HG02623 (cell line): ENCODE measurements around the gene SPG11.

ENCODE experiments used
- ATAC-seq: cut with Tn5 transposase; IDR thresholded peaks from one replicate; pipeline ENCODE4 v1.9.1; 2021; ENCODE audit warnings: moderate library complexity; ENCODE audit not compliant: unreplicated experiment

SPG11 gene

DNA sequence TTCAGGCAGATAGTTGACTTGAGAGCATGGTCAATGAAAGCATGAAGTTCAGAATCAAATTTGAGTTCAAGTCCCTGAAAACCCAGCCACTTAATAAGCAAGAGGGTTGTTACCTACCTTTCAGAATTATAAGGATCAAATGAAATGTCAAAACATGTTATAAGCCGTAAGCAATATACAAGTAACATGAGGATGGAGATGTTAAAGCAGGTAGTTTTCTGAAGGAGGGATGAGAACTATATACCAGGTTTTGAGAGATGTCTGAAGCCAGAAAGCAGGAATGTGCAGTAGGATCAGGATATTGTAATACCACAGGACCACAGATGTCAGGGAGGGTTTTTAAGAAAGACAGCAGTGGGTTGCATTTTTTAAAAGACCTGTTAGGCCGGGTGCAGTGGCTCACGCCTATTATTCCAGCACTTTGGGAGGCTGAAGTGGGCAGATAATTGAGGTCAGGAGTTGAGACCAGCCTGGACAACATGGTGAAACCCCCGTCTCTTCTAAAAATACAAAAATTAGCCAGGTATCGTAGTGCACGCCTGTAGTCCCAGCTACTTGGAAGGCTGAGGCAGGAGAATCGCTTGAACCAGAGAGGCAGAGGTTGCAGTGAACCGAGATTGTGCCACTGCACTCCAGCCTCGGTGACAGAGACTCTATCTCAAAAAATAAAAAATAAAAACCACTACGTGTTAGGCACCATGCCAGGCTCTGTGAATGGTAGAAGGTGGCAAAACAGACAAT is 133.4 kb downstream of the SPG11 start:
- ATAC-seq, result no peak

DNA sequence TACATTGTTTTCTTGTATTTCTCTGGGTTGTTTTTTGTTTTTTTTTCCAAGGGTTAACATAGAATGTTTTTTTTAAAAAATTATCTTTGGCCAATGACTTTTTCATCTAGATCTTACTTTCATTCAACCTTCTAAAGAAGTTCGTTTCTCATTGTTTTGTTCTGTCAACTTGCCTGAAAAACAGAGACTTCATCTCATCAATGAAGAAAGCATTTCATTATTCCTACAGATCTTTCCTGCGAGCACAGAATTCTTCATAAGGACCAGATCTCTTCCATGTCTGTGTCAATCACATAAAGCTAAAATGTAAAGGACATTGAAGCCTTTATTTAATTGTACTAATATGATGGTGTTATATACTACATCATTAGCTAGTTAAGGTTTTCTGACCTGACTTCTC is 136.2 kb downstream of the SPG11 start:
- ATAC-seq, result no peak

DNA sequence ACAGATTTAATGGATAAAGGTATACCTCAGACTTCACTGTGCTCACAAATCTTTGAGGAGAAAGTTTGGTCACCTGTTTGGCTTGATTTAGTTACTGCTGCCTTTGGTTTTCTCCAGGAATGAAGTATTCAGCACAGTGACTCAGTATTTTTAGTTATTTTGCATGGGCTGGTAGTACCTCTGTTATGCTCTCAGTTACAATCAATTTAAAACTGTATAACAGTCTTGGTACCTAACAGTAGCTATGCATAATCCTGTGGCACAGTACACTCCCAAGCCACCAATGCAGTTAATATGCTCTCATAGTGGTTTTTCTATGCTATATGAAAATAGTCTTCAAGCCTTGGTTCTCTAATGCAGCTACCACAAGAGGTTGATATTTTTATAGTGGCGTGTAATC is 138.4 kb downstream of the SPG11 start:
- ATAC-seq, result no peak

DNA sequence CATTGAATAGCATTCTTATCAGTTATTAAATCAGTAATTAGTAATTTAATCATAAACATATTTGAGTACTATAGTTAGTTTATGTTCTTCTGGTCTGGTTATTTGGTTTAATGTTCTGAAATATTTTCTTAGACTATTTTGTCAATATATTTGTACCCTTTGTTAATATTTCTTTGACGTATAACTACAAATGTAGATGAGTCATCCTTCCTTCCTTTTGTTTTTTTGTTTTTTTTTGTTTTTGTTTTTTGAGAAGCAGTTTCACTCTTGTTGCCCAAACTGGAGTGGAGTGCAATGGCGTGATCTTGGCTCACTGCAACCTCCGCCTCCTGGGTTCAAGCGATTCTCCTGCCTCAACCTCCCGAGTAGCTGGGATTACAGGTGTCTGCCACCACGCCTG is 143.9 kb downstream of the SPG11 start:
- ATAC-seq, result no peak

DNA sequence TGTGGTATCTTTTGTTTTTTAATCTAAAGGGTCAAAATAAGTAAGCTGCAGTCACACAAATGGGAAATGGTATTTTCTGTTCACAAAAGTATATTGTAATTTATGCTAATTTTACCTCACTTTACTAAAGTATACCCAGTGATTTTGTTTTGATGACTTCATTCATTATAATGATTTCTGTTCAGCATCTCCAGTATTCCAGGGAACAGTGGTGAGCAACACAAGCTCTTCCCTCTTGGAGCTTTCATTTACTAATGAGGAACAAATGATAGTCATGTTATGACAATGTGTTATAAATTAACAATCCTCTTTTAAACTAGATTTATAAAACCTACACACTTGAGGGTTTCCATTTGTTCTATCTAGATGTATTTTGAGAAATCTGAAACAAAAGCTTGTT is 147.0 kb downstream of the SPG11 start:
- no peak for ATAC-seq
